Measurements from ENCODE around the gene COL9A3.

Gene COL9A3

GRCh38 chr20:62823688-62824475 is 7.0 kb downstream of the COL9A3 start:
- DNase-seq (ENCODE audit: low read depth) = no peak

GRCh38 chr20:62824476-62825332 is 7.9 kb downstream of the COL9A3 start:
- no peak for DNase-seq (ENCODE audit: low read depth)

- no peak for DNase-seq (ENCODE audit: low read depth)
Measured at GRCh38 chr20:62825333-62825985, 8.6 kb downstream of the COL9A3 start.

GRCh38 chr20:62825986-62826645 is 9.3 kb downstream of the COL9A3 start:
- no peak for DNase-seq (ENCODE audit: low read depth)

GRCh38 chr20:62826646-62827310 is 9.9 kb downstream of the COL9A3 start:
- no peak for DNase-seq (ENCODE audit: low read depth)

- DNase-seq (ENCODE audit: low read depth) = no peak
Measured at GRCh38 chr20:62827311-62828038, 10.6 kb downstream of the COL9A3 start.

GRCh38 chr20:62828051-62828450 is 11.2 kb downstream of the COL9A3 start:
- DNase-seq (ENCODE audit: low read depth) = no peak

GRCh38 chr20:62828511-62829230 is 11.8 kb downstream of the COL9A3 start:
- DNase-seq (ENCODE audit: low read depth) = no peak

- DNase-seq (ENCODE audit: low read depth) = no peak
Measured at GRCh38 chr20:62829231-62830230, 12.7 kb downstream of the COL9A3 start.

GRCh38 chr20:62830251-62830650 is 13.4 kb downstream of the COL9A3 start:
- DNase-seq (ENCODE audit: low read depth) = no peak

GRCh38 chr20:62830821-62831220 is 14.0 kb downstream of the COL9A3 start:
- no peak for DNase-seq (ENCODE audit: low read depth)

- DNase-seq (ENCODE audit: low read depth) = no peak
Measured at GRCh38 chr20:62831361-62831788, 14.5 kb downstream of the COL9A3 start.

GRCh38 chr20:62831854-62832211 is 15.0 kb downstream of the COL9A3 start:
- DNase-seq (ENCODE audit: low read depth) = no peak

- peak; percentile 81 for DNase-seq (ENCODE audit: low read depth)
Measured at GRCh38 chr20:62832212-62832922, 15.5 kb downstream of the COL9A3 start.

GRCh38 chr20:62832951-62833391 is 16.1 kb downstream of the COL9A3 start:
- no peak for DNase-seq (ENCODE audit: low read depth)

- no peak for DNase-seq (ENCODE audit: low read depth)
Measured at GRCh38 chr20:62834967-62835730, 18.3 kb downstream of the COL9A3 start.
